Measurements from ENCODE around the gene ST8SIA2. TPM values are rescaled to one million over a fixed set of nuclear protein-coding genes. Genes with fewer than 3 reads are reported as not detected.

ST8SIA2 gene
- total RNA-seq, 2 experiments from 2014 or later = not detected

DNA sequence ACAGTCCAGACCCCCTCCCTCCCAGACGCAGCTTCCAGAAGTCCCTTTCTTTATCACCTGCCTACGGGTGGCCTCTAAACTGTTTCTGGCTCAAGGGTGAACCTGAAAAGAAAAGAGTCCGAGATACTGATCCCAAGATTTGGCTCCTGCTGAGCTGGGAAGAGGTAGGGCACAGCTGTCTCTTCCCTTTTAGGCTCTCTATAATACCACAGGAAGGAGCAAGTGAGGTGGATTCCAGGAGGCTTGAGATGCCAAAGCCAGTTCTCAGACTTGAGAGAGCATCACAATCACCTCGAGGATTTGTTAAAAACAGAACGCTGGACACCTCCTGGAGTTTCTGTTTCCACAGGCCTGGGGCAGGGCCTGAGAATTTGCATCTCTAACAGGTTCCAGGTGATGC lies 12.3 kb downstream of the ST8SIA2 start:
- H3K9me3 ChIP-seq (ENCODE audit: control insufficient read depth in 1 of 2, insufficient read depth in 1 of 2, low read length in 2 of 2) = no peaks in the 10 kb centered on the region
- CTCF ChIA-PET = no interaction called here
- intact Hi-C loops (cut with DNase I, micrococcal nuclease) = no loop called here
- no peak for DNase-seq
- no peaks in the 10 kb centered on the region for H3K9me3 Mint-ChIP-seq
- peaks cover 5% of the 10 kb centered on the region for H3K27me3 Mint-ChIP-seq
- no peak overlapping the region for H3K27ac ChIP-seq (ENCODE audit: low read depth in 1 of 2, low read length in 2 of 2)
- ATAC-seq (ENCODE audit: poor library complexity) = no peak
- H3K4me1 Mint-ChIP-seq (ENCODE audit: low read depth) = no peaks in the 10 kb centered on the region
- POLR2A ChIA-PET = no interaction called here
- no peaks in the 10 kb centered on the region for H3K36me3 ChIP-seq (ENCODE audit: insufficient read depth, low read length)
- no peak overlapping the region for H3K4me3 ChIP-seq (ENCODE audit: low read length)
- peaks cover 0 to 2% of the 10 kb centered on the region in 2 experiments for H3K27me3 ChIP-seq (ENCODE audit: control insufficient read depth in 1 of 2, insufficient read depth in 2 of 2, low read length in 2 of 2)
- H3K4me3 Mint-ChIP-seq = no peak overlapping the region
- H3K27ac Mint-ChIP-seq = no peak overlapping the region
- no peaks in the 10 kb centered on the region for H3K4me1 ChIP-seq (ENCODE audit: insufficient read depth, low read length)
- TF ChIP-seq CTCF (IDR thresholded peaks at IDR 0.05) = no peak
- H3K36me3 Mint-ChIP-seq (ENCODE audit: low read depth) = no peaks in the 10 kb centered on the region

DNA sequence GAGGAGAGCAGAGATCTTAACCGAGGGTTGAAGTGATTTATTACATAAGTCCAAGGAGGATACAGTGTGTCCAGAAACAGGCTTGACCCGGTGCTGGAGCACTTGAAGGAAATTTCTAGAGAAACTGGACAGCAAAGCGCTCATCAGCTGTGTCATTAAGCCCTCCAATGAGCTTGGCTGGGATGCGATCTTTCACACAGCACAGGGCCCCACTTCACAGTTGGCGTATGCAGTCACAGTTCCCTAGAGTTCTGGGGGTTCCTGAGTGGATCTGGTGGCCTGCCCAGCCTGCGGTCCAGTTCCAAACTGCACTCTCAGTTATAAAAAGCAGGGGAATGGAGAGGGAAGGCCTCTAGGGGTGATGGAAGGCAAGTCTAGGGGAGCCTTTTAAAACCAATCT lies 13.6 kb downstream of the ST8SIA2 start:
- H3K27ac Mint-ChIP-seq = no peak overlapping the region
- H3K36me3 Mint-ChIP-seq (ENCODE audit: low read depth) = no peaks in the 10 kb centered on the region
- no peaks in the 10 kb centered on the region for H3K4me1 ChIP-seq (ENCODE audit: insufficient read depth, low read length)
- no peaks in the 10 kb centered on the region for H3K9me3 ChIP-seq (ENCODE audit: control insufficient read depth in 1 of 2, insufficient read depth in 1 of 2, low read length in 2 of 2)
- H3K27ac ChIP-seq (ENCODE audit: low read depth in 1 of 2, low read length in 2 of 2) = no peak overlapping the region
- intact Hi-C loops (cut with DNase I, micrococcal nuclease) = no loop called here
- ATAC-seq (ENCODE audit: poor library complexity) (no peak), DNase-seq (no peak)
- H3K36me3 ChIP-seq (ENCODE audit: insufficient read depth, low read length) = no peaks in the 10 kb centered on the region
- H3K4me3 ChIP-seq (ENCODE audit: low read length) = no peak overlapping the region
- peaks cover 12% of the 10 kb centered on the region for H3K27me3 Mint-ChIP-seq
- peaks cover 0 to 4% of the 10 kb centered on the region in 2 experiments for H3K27me3 ChIP-seq (ENCODE audit: control insufficient read depth in 1 of 2, insufficient read depth in 2 of 2, low read length in 2 of 2)
- H3K4me3 Mint-ChIP-seq = no peak overlapping the region
- TF ChIP-seq CTCF (IDR thresholded peaks at IDR 0.05) = no peak
- no peaks in the 10 kb centered on the region for H3K4me1 Mint-ChIP-seq (ENCODE audit: low read depth)
- CTCF ChIA-PET = interaction anchor here (0.6 kb wide), 1 partner anchor 96 kb away, joined by 5 read pairs; no protein-coding TSS in a partner anchor
- H3K9me3 Mint-ChIP-seq = no peaks in the 10 kb centered on the region
- POLR2A ChIA-PET = no interaction called here

- ChIA-PET POLR2A (no interaction called here), CTCF (no interaction called here)
- H3K27ac ChIP-seq (ENCODE audit: low read depth in 1 of 2, low read length in 2 of 2) = no peak overlapping the region
- H3K4me1 ChIP-seq (ENCODE audit: insufficient read depth, low read length) = no peaks in the 10 kb centered on the region
- Mint-ChIP-seq H3K4me1 (ENCODE audit: low read depth) (no peaks in the 10 kb centered on the region), H3K36me3 (ENCODE audit: low read depth) (no peaks in the 10 kb centered on the region), H3K9me3 (no peaks in the 10 kb centered on the region), H3K27me3 (peaks cover 7% of the 10 kb centered on the region), H3K27ac (no peak overlapping the region), H3K4me3 (no peak overlapping the region)
- no peak overlapping the region for H3K4me3 ChIP-seq (ENCODE audit: low read length)
- H3K9me3 ChIP-seq (ENCODE audit: control insufficient read depth in 1 of 2, insufficient read depth in 1 of 2, low read length in 2 of 2) = no peaks in the 10 kb centered on the region
- no peak for TF ChIP-seq CTCF (IDR thresholded peaks at IDR 0.05)
- DNase-seq (no peak), ATAC-seq (ENCODE audit: poor library complexity) (no peak)
- intact Hi-C loops (cut with DNase I, micrococcal nuclease) = no loop called here
- no peaks in the 10 kb centered on the region for H3K36me3 ChIP-seq (ENCODE audit: insufficient read depth, low read length)
- peaks cover 0 to 4% of the 10 kb centered on the region in 2 experiments for H3K27me3 ChIP-seq (ENCODE audit: control insufficient read depth in 1 of 2, insufficient read depth in 2 of 2, low read length in 2 of 2)
These were observed 14.2 kb downstream of the ST8SIA2 start for GRCh38 chr15:92407916-92408315.

Measured in CD4-positive, alpha-beta T cell (primary cell).